ENCODE results near the gene TRMT11.

The TRMT11 gene

DNA sequence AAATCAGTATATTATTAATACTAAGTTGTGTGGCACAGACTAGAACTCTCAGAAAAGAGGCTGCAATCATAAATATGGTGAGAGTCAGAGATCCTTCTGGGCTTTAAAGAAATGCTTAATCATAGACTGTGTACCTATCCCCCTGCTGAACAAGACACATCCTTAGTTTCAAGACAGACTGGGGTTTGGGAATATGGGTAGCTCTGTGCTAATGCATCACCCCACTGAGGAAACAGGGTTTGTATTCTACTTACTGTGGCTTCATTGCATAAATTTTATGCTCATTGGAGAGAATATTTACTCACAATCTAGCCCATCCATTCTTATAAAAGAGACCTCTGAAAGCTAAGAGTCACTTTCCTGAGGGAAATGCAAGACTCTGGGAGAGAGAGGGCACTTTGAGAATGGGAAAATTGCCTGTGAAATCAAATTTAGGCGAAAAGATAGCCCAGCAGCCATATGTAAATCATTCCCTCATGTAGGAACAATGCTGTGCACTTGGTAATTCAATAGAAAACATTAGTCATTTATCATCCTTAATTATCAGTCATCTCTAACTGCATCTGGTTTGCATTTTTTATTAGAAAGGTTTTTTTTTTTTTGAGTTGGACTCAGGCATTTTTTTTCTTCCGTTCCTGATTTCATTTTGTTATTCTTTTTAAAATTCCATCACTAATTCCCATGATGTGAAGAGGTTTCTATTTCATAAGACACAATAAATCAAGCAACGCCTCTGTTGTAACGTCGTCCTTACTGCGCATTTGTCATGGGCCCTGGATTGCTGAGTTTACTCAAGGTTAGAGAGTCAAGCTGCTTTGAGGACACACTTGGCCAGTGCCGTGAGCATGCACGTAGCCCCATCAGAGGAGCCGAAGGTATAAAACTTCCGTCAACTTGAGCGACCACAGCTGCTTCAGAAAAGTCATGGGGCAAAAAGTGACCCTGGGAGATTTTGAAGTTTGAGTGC, 91.8 kb downstream of the TRMT11 start:
- no peak overlapping the region for H3K4me3 ChIP-seq (ENCODE audit: low read length)
- TF ChIP-seq ZNF274 (IDR thresholded peaks at IDR 0.05; ENCODE audit: low read depth, low read length): no peak

DNA sequence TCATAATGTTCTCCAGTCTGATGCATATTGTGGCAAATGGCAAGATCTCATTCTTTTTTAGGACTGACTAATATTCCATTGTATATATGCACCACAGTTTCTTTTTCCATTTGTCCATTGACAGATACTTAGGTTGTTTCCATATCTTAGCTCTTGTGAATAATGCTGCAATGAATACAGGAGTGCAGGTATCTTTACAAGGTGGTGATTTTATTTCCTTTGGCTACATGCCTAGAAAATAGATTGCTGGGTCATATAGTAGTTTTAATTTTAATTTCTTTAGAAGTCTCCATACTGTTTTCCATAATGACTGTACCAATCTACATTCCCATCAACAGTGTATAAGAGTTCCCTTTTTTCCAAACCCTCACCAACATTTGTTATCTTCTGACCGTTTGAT, 97.5 kb downstream of the TRMT11 start:
- TF ChIP-seq ZNF274 (IDR thresholded peaks at IDR 0.05; ENCODE audit: low read depth, low read length): no peak
- H3K4me3 ChIP-seq (ENCODE audit: low read length): no peak overlapping the region

DNA sequence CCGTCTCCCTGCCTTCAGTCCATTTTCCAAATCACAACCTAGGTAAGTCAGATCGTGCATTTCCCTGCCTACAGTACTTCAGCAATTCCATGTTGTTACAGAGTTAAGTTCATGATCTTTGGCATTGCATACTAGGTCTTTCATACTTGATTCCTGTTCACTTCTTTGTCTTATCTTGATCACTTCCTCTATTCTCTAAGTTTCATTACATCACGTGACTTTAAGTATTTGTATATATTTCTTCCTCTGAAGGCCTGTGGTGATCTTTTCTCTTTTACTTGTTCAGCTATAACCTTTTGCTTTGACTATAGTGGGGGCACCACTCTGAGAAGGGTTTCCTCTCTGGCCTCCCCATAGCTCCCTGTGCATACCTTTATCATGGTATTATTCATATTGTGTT, 100.2 kb downstream of the TRMT11 start:
- no peak overlapping the region for H3K4me3 ChIP-seq (ENCODE audit: low read length)
- no peak for TF ChIP-seq ZNF274 (IDR thresholded peaks at IDR 0.05; ENCODE audit: low read depth, low read length)

Data from GM08714 (cell line).